Measurements from ENCODE around the gene REPS1. TPM values are rescaled to one million over a fixed set of nuclear protein-coding genes. Genes with fewer than 3 reads are reported as not detected.

The REPS1 gene
- total RNA-seq, 1 experiment from 2014 or later = 74.4 TPM

DNA sequence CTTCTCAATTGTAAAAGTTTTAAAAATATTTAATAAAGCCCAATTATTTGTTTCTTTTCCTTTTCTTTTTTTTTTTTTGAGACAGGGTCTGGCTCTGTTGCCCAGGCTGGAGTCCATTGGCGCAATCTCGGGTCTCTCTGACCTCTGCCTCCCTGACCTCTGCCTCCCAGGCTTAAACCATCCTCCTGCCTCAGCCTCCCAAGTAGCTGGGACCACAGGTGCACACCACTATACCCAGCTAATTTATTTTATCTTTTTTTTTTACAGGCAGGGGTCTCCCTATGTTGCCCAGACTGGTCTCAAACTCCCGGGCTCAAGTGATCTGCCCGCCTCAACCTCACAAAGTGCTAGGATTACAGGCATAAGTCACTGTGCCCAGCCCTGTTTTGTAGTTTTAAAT is 9.8 kb downstream of the REPS1 start:
- no peak overlapping the region for H3K9ac ChIP-seq (ENCODE audit: extremely low read depth, insufficient read length, low read length)
- no peaks in the 10 kb centered on the region for H3K23me2 ChIP-seq (ENCODE audit: insufficient read length, low read depth, low read length, poor library complexity, severe bottlenecking)
- no peak overlapping the region for H3K56ac ChIP-seq (ENCODE audit: insufficient read length, low read depth, low read length)
- H3K4me3 Mint-ChIP-seq = no peak overlapping the region
- H3K4me1 ChIP-seq (ENCODE audit: insufficient read depth, low read length) = peaks cover 2% of the 10 kb centered on the region; the same call in 1 of the 2 replicates
- no peaks in the 10 kb centered on the region for H3K9me3 Mint-ChIP-seq
- H2AK5ac ChIP-seq (ENCODE audit: insufficient read length, low read length) = no peak overlapping the region
- H3K9me3 ChIP-seq (ENCODE audit: control insufficient read depth, low read depth, low read length) = no peaks in the 10 kb centered on the region
- H3K4ac ChIP-seq (ENCODE audit: low read depth, low read length) = no peak overlapping the region
- H3K27me3 Mint-ChIP-seq (ENCODE audit: low read depth) = no peaks in the 10 kb centered on the region
- H3K23ac ChIP-seq (ENCODE audit: insufficient read length, low read depth, low read length) = no peak overlapping the region
- H3K27ac ChIP-seq (ENCODE audit: insufficient read length, low read depth, low read length) = no peak overlapping the region
- H2AFZ ChIP-seq (ENCODE audit: low read length) = no peak overlapping the region
- H2BK15ac ChIP-seq (ENCODE audit: low read depth, low read length) = no peak overlapping the region
- TF ChIP-seq, protein P1, sequence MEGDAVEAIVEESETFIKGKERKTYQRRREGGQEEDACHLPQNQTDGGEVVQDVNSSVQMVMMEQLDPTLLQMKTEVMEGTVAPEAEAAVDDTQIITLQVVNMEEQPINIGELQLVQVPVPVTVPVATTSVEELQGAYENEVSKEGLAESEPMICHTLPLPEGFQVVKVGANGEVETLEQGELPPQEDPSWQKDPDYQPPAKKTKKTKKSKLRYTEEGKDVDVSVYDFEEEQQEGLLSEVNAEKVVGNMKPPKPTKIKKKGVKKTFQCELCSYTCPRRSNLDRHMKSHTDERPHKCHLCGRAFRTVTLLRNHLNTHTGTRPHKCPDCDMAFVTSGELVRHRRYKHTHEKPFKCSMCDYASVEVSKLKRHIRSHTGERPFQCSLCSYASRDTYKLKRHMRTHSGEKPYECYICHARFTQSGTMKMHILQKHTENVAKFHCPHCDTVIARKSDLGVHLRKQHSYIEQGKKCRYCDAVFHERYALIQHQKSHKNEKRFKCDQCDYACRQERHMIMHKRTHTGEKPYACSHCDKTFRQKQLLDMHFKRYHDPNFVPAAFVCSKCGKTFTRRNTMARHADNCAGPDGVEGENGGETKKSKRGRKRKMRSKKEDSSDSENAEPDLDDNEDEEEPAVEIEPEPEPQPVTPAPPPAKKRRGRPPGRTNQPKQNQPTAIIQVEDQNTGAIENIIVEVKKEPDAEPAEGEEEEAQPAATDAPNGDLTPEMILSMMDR (conservative IDR thresholded peaks at IDR 0.05) = no peak
- no CpG with 5 or more reads among the region's 4 CpGs for WGBS (ENCODE audit: extremely low coverage, insufficient read length, low lambda C conversion rate)
- no peaks in the 10 kb centered on the region for H3K79me1 ChIP-seq (ENCODE audit: insufficient read depth, low read depth, low read length, poor library complexity, severe bottlenecking)
- no peak overlapping the region for H2BK12ac ChIP-seq (ENCODE audit: insufficient read length, low read depth, low read length)
- no peak overlapping the region for H4K8ac ChIP-seq (replicated peaks; ENCODE audit: insufficient read length, low read depth, low read length)
- H2BK120ac ChIP-seq (ENCODE audit: low read depth, low read length, poor library complexity, severe bottlenecking) = no peak overlapping the region
- no peak overlapping the region for H4K5ac ChIP-seq (ENCODE audit: insufficient read length, low read depth, low read length)
- peaks cover 24% of the 10 kb centered on the region; the same call in 1 of the 2 replicates for H3K79me2 ChIP-seq (ENCODE audit: insufficient read depth, low read length)
- no peak overlapping the region for H2BK5ac ChIP-seq (ENCODE audit: insufficient read length, low read length)
- no peaks in the 10 kb centered on the region for H4K20me1 ChIP-seq (ENCODE audit: control insufficient read depth, insufficient read depth, insufficient read length)
- H3K36me3 Mint-ChIP-seq (ENCODE audit: insufficient read depth in 1 of 3, low read depth in 3 of 3) = no peaks in the 10 kb centered on the region
- H4K91ac ChIP-seq (ENCODE audit: insufficient read length, low read depth, low read length) = no peak overlapping the region
- H3K4me2 ChIP-seq (ENCODE audit: insufficient read depth, insufficient read length, low read length) = no peak overlapping the region
- no peak overlapping the region for H3T11ph ChIP-seq (ENCODE audit: low read length)
- no peak overlapping the region for H3K18ac ChIP-seq (ENCODE audit: insufficient read length, low read depth, low read length)
- no peak overlapping the region for H3K14ac ChIP-seq (ENCODE audit: insufficient read depth, low read length)
- H2BK20ac ChIP-seq (ENCODE audit: low read depth, low read length, poor library complexity, severe bottlenecking) = no peak overlapping the region
- no peaks in the 10 kb centered on the region for H3K27me3 ChIP-seq (ENCODE audit: insufficient read depth, low read length)
- peaks cover 68 to 71% of the 10 kb centered on the region in 2 experiments for H3K4me1 Mint-ChIP-seq
- peak overlapping the region in 1 of 3 experiments; percentile 52; a peak in 1 of 7 replicates for H3K27ac Mint-ChIP-seq
- no peak for DNase-seq
